B cell (primary cell): ENCODE measurements around the gene STK35. TPM values are rescaled to one million over a fixed set of nuclear protein-coding genes. Genes with fewer than 3 reads are reported as not detected.

Experiments
- ATAC-seq: fragments of 200-7000 bp; cut with Tn5 transposase; one replicate; pipeline ENCODE4 v1.10.0; 2021; ENCODE audit warnings: low read depth, mild to moderate bottlenecking, moderate number of reproducible peaks, moderate library complexity
- CTCF ChIA-PET: fragments of 350-600 bp; sonication (Branson Sonifier 250); formaldehyde crosslinking; loops from one replicate; lab custom pipeline; 2021; ENCODE audit warnings: antibody characterized with exemption, inconsistent platforms; lab: Charles Lee
- POLR2A ChIA-PET: fragments of 350-600 bp; sonication (Branson Sonifier 250); formaldehyde crosslinking; loops from one replicate; lab custom pipeline; 2021; ENCODE audit warnings: antibody characterized with exemption; lab: Charles Lee
- DNase-seq: peaks from one replicate; pipeline ENCODE4 v3.0.0; 2013
- H2AFZ ChIP-seq: 2 replicates; pipeline ENCODE4 v1.6.1; 2012; ENCODE audit warnings: mild to moderate bottlenecking, low read depth, low read length; ENCODE audit not compliant: insufficient read depth, poor library complexity, severe bottlenecking
- H3K27ac ChIP-seq, 2 donors: 1 replicate in 1 of 2; 2 replicates in 1 of 2; pipeline ENCODE4 v1.5.1; 2012 to 2013; ENCODE audit warnings: low read length in 2 of 2, mild to moderate bottlenecking in 2 of 2, moderate library complexity in 1 of 2
- H3K27me3 ChIP-seq, 4 experiments: fragments of 200-600 bp in 1 of 4; sonication (generic) in 1 of 4; replicated peaks in 1 of 4; 1 replicate in 2 of 4; 2 replicates in 2 of 4; pipeline versions ENCODE4 v1.6.1 to v1.7.0; 2013 to 2016; ENCODE audit warnings: low read length in 3 of 4, mild to moderate bottlenecking in 2 of 4, mixed read lengths in 1 of 4, moderate library complexity in 1 of 4; ENCODE audit not compliant: insufficient read depth in 4 of 4, control insufficient read depth in 3 of 4; ENCODE audit errors: control extremely low read depth in 1 of 4
- H3K36me3 ChIP-seq, 2 experiments: replicated peaks in 1 of 2; 1 replicate in 1 of 2; 2 replicates in 1 of 2; pipeline versions ENCODE4 v1.6.1 to v1.7.1; 2013; ENCODE audit warnings: low read length in 1 of 2; ENCODE audit not compliant: insufficient read depth in 2 of 2, control insufficient read depth in 1 of 2; ENCODE audit errors: control extremely low read depth in 1 of 2, extremely low read depth in 1 of 2
- H3K4me1 ChIP-seq, 2 donors: fragments of 200-600 bp in 1 of 2; sonication (generic) in 1 of 2; 1 replicate in 1 of 2; 2 replicates in 1 of 2; pipeline versions ENCODE4 v1.5.1 to v1.6.1; 2013 to 2017; ENCODE audit warnings: low read length in 2 of 2; ENCODE audit not compliant: control insufficient read depth in 2 of 2, insufficient read depth in 2 of 2
- H3K4me2 ChIP-seq: replicated peaks from 2 replicates; pipeline ENCODE3; 2012; ENCODE audit warnings: mild to moderate bottlenecking, low read depth, low read length; ENCODE audit not compliant: poor library complexity, severe bottlenecking
- H3K4me3 ChIP-seq, 5 experiments: fragments of 200-600 bp in 1 of 5; sonication (generic) in 1 of 5; 1 replicate in 3 of 5; 2 replicates in 2 of 5; pipeline versions ENCODE4 v1.5.1 to v1.7.0; 2011 to 2016; ENCODE audit warnings: low read length in 4 of 5, mild to moderate bottlenecking in 4 of 5, low read depth in 2 of 5, control low read depth in 1 of 5, moderate library complexity in 1 of 5; ENCODE audit not compliant: insufficient read depth in 1 of 5; ENCODE audit errors: control extremely low read depth in 1 of 5, extremely low read depth in 1 of 5
- H3K79me2 ChIP-seq: fragments of 200-600 bp; sonication (generic); one replicate; pipeline ENCODE4 v1.6.0; 2016; ENCODE audit warnings: low read length; ENCODE audit not compliant: control insufficient read depth, insufficient read depth
- H3K9ac ChIP-seq: fragments of 200-600 bp; sonication (generic); 2 replicates; pipeline ENCODE4 v1.6.1; 2017; ENCODE audit warnings: mild to moderate bottlenecking, low read length, moderate library complexity
- H3K9me3 ChIP-seq, 3 donors: one replicate each; pipeline versions ENCODE4 v1.6.1 to v1.7.1; 2013; ENCODE audit warnings: low read length in 2 of 3; ENCODE audit not compliant: control insufficient read depth in 2 of 3, insufficient read depth in 1 of 3; ENCODE audit errors: control extremely low read depth in 1 of 3
- H4K20me1 ChIP-seq: 2 replicates; pipeline ENCODE4 v1.6.0; 2012; ENCODE audit warnings: mild to moderate bottlenecking, low read length; ENCODE audit not compliant: insufficient read depth, control insufficient read depth, poor library complexity, severe bottlenecking
- H3K27ac Mint-ChIP-seq: one replicate; pipeline ENCODE4 v1.8.0; 2021; ENCODE audit warnings: mixed read lengths
- H3K27me3 Mint-ChIP-seq: one replicate; pipeline ENCODE4 v1.8.0; 2021; ENCODE audit warnings: mixed read lengths
- H3K4me1 Mint-ChIP-seq: one replicate; pipeline ENCODE4 v1.8.0; 2021; ENCODE audit warnings: mixed read lengths
- H3K4me3 Mint-ChIP-seq: one replicate; pipeline ENCODE4 v1.8.0; 2021; ENCODE audit warnings: mixed read lengths
- H3K9me3 Mint-ChIP-seq: one replicate; pipeline ENCODE4 v1.8.0; 2022; ENCODE audit warnings: mixed read lengths; ENCODE audit not compliant: insufficient read depth
- CTCF ChIP-seq: fragments of 200-600 bp; IDR thresholded peaks from one replicate; pipeline ENCODE4 v1.8.0; 2022; ENCODE audit warnings: antibody characterized with exemption, mild to moderate bottlenecking
- EZH2 ChIP-seq: IDR thresholded peaks from 2 replicates; pipeline ENCODE4 v1.6.1; 2012; ENCODE audit warnings: borderline replicate concordance, low read depth, mild to moderate bottlenecking, moderate library complexity, low read length; ENCODE audit not compliant: insufficient read depth, poor library complexity, severe bottlenecking
- WGBS: methylation state at CpG from one replicate; pipeline ENCODE4 v1.1.5; 2013; ENCODE audit warnings: missing lambda C conversion rate; ENCODE audit not compliant: insufficient coverage; 5-methylcytosine and 5-hydroxymethylcytosine counted together
- intact Hi-C: fragments of 100-400 bp; cut with micrococcal nuclease; formaldehyde crosslinking; loops from one replicate; pipeline ENCODE4 v1.10.0; 2022
- polyA plus RNA-seq: library from polyadenylated mRNA; depleted of rRNA; stranded (reverse); fragments of >200 nt; gene quantifications from 2 replicates; pipeline ENCODE4 v1.2.3, GENCODE V29; 2012
- total RNA-seq, 2 donors: library from RNA; stranded (reverse); fragments of 120-200 nt in 1 of 2; gene quantifications; 1 replicate in 1 of 2; 2 replicates in 1 of 2; pipeline versions ENCODE4 v1.2.3 to v1.2.4, GENCODE V29; 2013 to 2022

Gene STK35
- total and polyA plus RNA-seq, 2 donors (not counting 1 experiment from before 2014, with no cell fraction given): 12.8 to 23.9 TPM

- Histone ChIP-seq H2AFZ (no peak overlapping the region), H3K27ac (no peak overlapping the region), H3K4me3 (no peak overlapping the region), H3K9ac (no peak overlapping the region), H3K4me2 (no peak overlapping the region), H3K36me3 (no peaks in the 10 kb centered on the region), H4K20me1 (no peaks in the 10 kb centered on the region), H3K4me1 (no peaks in the 10 kb centered on the region), H3K79me2 (no peaks in the 10 kb centered on the region), H3K27me3 (peaks cover 0 to 16% (median 8%) of the 10 kb centered on the region in 4 experiments), H3K9me3 (peaks cover 0 to under 1% (median under 1%) of the 10 kb centered on the region in 3 donors)
- Mint-ChIP-seq H3K4me1 (no peaks in the 10 kb centered on the region), H3K27ac (no peak overlapping the region), H3K27me3 (peaks cover 56% of the 10 kb centered on the region), H3K9me3 (no peaks in the 10 kb centered on the region), H3K4me3 (no peak overlapping the region)
- TF ChIP-seq EZH2: no peak
- TF ChIP-seq CTCF: no peak
- ATAC-seq (no peak), DNase-seq (no peak)
- 82% methylated on average over 4 of the region's 5 CpGs for WGBS
- CTCF ChIA-PET: no interaction called here
- intact Hi-C loops: no loop called here
- POLR2A ChIA-PET: no interaction called here
Measured at GRCh38 chr20:2084703-2085102, 16.9 kb upstream of the STK35 start.

GRCh38 chr20:2086177-2086979 lies 15.2 kb upstream of the STK35 start:
- intact Hi-C loops: no loop called here
- Mint-ChIP-seq H3K4me3 (no peak overlapping the region), H3K9me3 (no peaks in the 10 kb centered on the region), H3K27me3 (peaks cover 51% of the 10 kb centered on the region), H3K4me1 (no peaks in the 10 kb centered on the region), H3K27ac (no peak overlapping the region)
- Histone ChIP-seq H3K27ac (no peak overlapping the region), H3K9me3 (no peaks in the 10 kb centered on the region), H3K36me3 (no peaks in the 10 kb centered on the region), H3K4me3 (no peak overlapping the region), H3K27me3 (peaks cover 0 to 10% (median 3%) of the 10 kb centered on the region in 4 experiments), H3K9ac (no peak overlapping the region), H3K79me2 (no peaks in the 10 kb centered on the region), H3K4me2 (no peak overlapping the region), H3K4me1 (no peaks in the 10 kb centered on the region), H2AFZ (no peak overlapping the region), H4K20me1 (no peaks in the 10 kb centered on the region)
- ATAC-seq (no peak), DNase-seq (no peak)
- TF ChIP-seq EZH2 (no peak), CTCF (no peak)
- CTCF ChIA-PET: no interaction called here
- POLR2A ChIA-PET: no interaction called here
- 82% methylated on average over 7 of the region's 11 CpGs for WGBS
